Activated CD8-positive, alpha-beta memory T cell treated with anti-CD3 and anti-CD28 coated beads, Interleukin-2, amount 50 U/mL, for 1 hour (primary cell): ENCODE measurements around the gene CIITA.

Source experiments
- DNase-seq: peaks from one replicate; pipeline ENCODE4 v3.0.0-alpha.2; 2020; ENCODE audit errors: extremely low read depth

Gene CIITA

GRCh38 chr16:10982465-10983150 lies 105.6 kb downstream of the CIITA start:
- no peak for DNase-seq

DNA sequence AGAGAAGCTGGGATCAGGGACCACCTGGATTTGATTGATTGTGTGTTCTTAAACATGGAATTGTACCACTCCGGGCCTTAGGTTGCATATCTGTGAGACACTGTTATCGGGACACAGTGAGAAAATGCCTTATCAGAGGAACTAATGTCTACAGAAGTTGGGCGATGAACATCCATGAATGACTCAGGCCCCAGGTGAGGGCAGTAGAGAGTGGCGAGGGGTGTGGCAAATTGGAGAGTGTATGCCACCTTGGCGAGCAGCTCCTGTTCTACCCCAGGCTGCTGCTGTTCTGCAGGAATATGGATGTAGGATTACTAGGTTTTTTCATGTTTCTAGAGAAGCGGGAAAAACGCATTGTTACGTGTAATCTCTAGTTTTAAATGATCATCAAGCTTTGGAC lies 106.2 kb downstream of the CIITA start:
- DNase-seq: no peak

- no peak for DNase-seq
These were observed 107.5 kb downstream of the CIITA start for GRCh38 chr16:10984509-10984908.
